ENCODE data around the gene SRD5A1.

Gene SRD5A1, protein sequence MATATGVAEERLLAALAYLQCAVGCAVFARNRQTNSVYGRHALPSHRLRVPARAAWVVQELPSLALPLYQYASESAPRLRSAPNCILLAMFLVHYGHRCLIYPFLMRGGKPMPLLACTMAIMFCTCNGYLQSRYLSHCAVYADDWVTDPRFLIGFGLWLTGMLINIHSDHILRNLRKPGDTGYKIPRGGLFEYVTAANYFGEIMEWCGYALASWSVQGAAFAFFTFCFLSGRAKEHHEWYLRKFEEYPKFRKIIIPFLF

DNA sequence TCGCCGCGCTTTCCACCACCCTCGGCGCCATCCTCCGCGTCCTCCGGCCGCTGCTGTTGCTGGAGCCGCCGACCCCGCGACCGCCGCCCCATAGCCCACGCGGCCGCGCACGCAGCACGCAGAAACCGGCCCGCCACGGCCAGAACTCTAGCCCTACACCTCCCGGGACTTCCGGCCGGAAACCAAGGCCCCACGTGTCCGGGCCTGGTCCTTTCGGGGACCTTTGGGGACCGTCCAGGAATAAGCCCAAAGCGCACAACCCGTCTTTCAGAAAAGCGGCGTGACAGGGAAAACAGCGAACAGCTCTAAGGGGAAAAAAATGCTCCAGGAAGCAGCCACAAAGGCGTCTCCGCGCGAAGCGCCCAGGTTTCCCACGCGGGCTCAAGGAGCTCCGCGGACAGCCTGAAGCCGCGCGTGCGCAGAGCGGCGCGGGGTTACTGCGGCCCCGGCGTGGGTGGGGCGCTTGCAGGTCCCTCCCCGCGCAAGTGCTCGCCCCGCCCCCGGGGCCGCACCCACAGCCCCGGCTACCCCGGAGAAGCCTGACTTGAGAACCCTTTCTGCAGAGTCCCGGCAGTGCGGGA, at the start of gene SRD5A1, which contains the start of gene NSUN2:
Gene SRD5A1, plus strand, starts transcription at position 553 of the 581 bp plus-strand sequence. CDS start 137 bp downstream, outside the sequence.
Gene NSUN2, minus strand, starts transcription at position 157 of the 581 bp plus-strand sequence. Its CDS starts 65 bp downstream, at position 92.
- peak; percentile 98 for DNase-seq (ENCODE audit: low spot score)
- ChIA-PET CTCF (no interaction called here), POLR2A (ENCODE audit: low non-redundant PET) (interaction anchor here (1.6 kb wide), 1 partner anchor 80 kb away, joined by 5 read pairs; no protein-coding TSS in a partner anchor)
- peak within 1 kb of the TSS; percentile 89 for H3K27ac ChIP-seq
- TF ChIP-seq, protein P1, sequence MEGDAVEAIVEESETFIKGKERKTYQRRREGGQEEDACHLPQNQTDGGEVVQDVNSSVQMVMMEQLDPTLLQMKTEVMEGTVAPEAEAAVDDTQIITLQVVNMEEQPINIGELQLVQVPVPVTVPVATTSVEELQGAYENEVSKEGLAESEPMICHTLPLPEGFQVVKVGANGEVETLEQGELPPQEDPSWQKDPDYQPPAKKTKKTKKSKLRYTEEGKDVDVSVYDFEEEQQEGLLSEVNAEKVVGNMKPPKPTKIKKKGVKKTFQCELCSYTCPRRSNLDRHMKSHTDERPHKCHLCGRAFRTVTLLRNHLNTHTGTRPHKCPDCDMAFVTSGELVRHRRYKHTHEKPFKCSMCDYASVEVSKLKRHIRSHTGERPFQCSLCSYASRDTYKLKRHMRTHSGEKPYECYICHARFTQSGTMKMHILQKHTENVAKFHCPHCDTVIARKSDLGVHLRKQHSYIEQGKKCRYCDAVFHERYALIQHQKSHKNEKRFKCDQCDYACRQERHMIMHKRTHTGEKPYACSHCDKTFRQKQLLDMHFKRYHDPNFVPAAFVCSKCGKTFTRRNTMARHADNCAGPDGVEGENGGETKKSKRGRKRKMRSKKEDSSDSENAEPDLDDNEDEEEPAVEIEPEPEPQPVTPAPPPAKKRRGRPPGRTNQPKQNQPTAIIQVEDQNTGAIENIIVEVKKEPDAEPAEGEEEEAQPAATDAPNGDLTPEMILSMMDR (conservative IDR thresholded peaks at IDR 0.05; ENCODE audit: low read depth) = no peak

DNA sequence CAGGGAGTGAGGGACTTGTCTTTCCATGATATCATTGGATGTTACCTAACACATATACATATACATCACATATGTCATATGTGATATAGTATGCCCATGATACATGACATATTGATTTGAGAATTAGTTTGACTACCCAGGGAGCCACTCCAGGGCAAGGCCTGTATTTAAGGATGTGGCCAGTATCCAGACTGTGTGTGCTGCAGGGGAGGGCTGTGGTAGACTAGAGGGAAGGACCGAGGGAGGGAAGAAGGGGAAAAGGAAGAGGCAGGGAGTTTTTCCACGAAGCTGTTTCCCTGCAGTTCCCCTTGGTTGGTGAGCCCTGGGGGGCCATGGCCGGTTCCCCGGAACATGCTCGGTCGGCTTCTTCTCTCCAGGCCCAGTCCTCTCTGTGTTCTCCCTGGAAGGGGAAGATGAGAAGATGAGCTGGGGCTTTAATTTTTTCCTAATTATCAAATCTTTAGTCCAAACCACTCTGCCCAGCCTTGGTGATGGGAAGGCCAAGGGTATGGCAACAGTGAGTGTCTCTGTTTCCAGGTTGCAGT, 49.1 kb upstream of the SRD5A1 start:
- ChIA-PET CTCF (no interaction called here), POLR2A (ENCODE audit: low non-redundant PET) (no interaction called here)
- no peak overlapping the region for H3K27ac ChIP-seq
- no peak for DNase-seq (ENCODE audit: low spot score)
- TF ChIP-seq, protein P1 (conservative IDR thresholded peaks at IDR 0.05; ENCODE audit: low read depth) = no peak

DNA sequence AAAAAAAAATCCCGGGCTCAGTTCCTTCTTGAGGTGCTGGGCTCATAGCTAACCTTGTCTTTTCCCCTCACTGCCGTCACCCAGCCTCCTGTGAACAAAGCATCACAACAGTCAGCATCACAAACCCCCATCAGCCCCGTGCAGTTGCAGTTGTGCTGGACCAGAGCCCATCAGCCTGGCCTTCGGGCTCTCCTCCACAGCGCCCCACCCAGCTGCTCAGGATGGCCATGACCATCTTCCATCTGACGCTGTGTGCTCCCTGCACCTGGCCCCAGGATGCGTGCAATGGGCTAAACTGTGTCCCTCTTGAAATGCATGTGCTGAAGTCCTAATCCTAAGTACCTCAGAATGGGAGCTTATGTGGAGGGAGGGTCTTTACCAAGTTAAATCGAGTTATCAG, 48.5 kb upstream of the SRD5A1 start:
- POLR2A ChIA-PET (ENCODE audit: low non-redundant PET) = no interaction called here
- TF ChIP-seq, protein P1 (conservative IDR thresholded peaks at IDR 0.05; ENCODE audit: low read depth) = no peak
- no peak overlapping the region for H3K27ac ChIP-seq
- DNase-seq (ENCODE audit: low spot score) = no peak
- CTCF ChIA-PET = interaction anchor here (0.6 kb wide), 1 partner anchor 48 kb away, joined by 3 read pairs; no protein-coding TSS in a partner anchor

DNA sequence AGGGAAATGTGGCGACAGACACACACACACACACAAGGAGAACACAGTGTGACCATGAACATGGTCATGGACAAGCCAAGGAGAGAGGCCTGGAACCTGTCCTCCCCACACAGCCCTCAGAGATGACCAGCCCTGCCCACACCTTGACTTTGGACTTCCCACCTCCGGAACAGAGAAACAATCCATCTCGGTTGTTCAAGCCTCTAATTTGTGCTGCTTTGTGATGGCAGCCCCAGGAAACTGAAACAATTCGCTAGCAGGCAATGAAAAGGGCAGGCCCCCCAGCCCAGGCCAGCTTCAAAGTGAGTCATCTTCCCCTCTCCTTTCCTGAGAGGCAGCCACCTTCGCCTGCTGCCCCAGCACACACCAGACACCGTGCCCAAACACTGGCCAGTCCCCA, 48.1 kb upstream of the SRD5A1 start:
- CTCF ChIA-PET = interaction anchor here (0.6 kb wide), 1 partner anchor 48 kb away, joined by 3 read pairs; no protein-coding TSS in a partner anchor
- no peak for DNase-seq (ENCODE audit: low spot score)
- POLR2A ChIA-PET (ENCODE audit: low non-redundant PET) = no interaction called here
- TF ChIP-seq, protein P1 (conservative IDR thresholded peaks at IDR 0.05; ENCODE audit: low read depth) = no peak
- H3K27ac ChIP-seq = no peak overlapping the region

DNA sequence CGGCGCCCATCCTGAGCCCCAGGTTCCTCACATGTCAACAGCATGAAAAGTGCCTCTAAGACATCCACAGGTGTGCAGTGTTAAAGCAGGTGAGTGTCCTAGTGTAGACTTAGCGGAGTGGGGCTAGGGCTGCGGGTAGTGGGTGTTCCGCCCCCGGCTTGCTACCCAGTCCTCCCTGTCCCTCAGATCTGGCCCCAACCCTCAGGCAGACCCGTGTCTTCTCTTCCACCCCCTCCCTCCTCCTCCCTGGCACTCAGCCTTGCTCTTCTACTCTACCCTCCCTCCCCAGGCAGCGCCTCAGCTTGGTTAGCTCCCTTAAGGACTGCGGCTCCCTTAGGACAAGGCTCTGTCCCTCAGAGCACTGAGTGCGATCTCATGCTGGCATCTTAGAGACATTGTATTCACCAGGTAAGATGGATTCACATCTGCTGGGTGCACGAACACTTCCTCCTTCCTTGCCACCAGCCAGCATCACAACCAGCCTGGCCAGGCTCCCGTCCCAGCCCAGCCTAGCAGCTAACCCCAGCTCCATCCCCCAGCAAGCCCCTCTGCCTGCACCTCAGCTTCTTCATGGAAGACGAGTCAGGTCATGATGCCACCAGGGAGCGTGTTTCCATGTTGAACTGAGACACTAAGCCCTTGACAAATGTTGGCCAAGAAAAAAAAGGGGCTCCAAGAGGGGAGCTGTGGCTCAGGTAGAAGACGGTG, 47.1 kb upstream of the SRD5A1 start:
- ChIA-PET POLR2A (ENCODE audit: low non-redundant PET) (no interaction called here), CTCF (no interaction called here)
- no peak for DNase-seq (ENCODE audit: low spot score)
- TF ChIP-seq, protein P1 (conservative IDR thresholded peaks at IDR 0.05; ENCODE audit: low read depth) = no peak
- H3K27ac ChIP-seq = no peak overlapping the region

DNA sequence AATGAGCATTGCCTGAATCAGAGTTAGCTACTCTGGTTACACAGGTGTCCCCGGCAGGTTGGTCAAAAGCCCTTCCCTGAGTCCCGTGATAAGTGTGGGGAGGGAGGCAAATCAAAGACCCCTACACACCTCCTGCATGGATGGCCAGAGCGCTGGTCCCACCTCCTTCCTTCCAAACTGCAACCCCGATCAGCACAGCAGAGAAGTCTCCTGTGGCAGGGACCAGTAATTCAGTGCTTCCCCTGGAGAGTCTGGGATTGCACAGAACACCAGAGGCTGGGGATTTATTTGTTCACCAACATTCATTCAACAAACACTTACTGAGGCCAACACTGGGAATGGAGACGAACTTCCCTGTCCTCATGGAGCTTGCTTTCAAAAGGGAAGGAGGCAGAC, 46.6 kb upstream of the SRD5A1 start:
- TF ChIP-seq, protein P1 (conservative IDR thresholded peaks at IDR 0.05; ENCODE audit: low read depth) = no peak
- no peak overlapping the region for H3K27ac ChIP-seq
- ChIA-PET POLR2A (ENCODE audit: low non-redundant PET) (no interaction called here), CTCF (no interaction called here)
- no peak for DNase-seq (ENCODE audit: low spot score)
